SIG-M5 treated with dmso at 0.1 percent for 504 hours (cell line): Measurements from ENCODE around the gene DNAJC12.
"Not testable (repeated sequence)": the region's sequence is repeated elsewhere in the genome, so short reads cannot be mapped to it uniquely, and the experiment has no call there.

ENCODE experiments used
- DNase-seq: peaks from one replicate; lab custom pipeline; 2025; ENCODE audit not compliant: unreplicated experiment; lab: John Stamatoyannopoulos, UW

DNAJC12 gene

DNA sequence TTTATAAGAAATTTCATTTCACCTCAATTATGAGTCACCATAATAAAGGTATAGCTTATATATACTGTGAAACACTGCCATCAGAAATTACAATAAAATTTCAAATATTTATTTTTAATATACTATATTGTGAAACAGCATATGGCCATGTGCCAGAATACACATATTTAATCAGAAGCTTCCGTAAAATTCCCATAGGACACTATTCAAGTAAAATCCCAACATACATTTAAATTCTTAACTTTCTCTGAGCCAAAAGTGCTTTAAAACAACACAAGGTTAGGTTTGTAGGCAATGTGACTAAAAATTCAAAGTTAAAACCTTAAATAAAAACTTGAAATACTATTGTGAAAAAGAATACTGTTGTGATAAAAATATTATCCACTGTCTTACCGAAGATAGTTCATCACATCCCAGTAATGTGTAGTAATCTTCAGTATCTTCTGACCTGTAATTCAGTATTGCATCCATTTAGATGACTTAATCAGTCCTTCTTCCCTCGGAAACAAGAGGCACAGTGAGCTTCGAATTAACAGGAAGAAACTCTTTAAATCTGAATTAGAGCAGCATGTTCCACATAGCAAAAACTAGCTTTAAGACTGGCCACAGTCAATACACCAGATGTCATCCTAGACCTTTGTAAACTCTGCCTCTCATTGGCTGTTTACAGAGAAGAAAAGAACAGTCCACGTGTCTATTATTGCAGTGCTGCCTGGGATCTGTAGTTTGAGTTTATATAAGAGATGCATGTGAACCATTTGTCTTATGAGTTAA lies at the start of gene DNAJC12:
Gene DNAJC12, minus strand, starts transcription at position 648 of the 774 bp plus-strand sequence. Its CDS starts 177 bp downstream, at position 471.
- DNase-seq, result peak; percentile 89

DNA sequence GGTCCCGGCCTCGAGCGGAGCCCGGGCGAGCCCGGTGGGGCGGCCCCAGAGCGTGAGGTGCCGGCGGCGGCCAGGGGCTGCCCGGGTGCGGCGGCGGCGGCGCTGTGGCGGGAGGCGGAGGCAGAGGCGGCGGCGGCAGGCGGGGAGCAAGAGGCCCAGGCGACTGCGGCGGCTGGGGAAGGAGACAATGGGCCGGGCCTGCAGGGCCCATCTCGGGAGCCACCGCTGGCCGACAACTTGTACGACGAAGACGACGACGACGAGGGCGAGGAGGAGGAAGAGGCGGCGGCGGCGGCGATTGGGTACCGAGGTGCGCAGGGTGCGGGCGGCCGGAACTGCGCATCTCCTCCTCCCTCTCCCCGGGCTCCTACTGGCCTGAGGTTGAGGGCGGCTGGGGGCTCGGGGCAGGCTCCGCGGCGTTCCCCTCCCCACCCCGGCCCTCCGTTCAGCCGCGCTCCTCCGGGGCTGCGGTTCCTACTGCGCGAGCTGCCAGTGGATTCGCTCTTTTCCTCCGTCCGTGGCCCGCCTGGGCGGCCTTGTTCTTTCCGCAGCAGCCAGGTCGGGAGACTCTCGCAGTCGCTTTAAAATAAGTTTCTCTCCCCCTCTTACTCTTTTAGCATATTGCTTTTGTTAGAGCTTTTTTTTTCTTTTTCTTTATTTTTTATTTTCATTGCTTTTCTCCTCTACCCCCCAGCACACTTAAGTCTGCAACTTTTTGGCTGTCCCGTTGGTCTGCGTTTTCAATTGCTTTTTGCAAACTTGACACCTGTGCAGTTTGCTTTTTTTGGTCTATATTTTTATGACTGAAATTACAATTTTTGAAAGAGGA lies 47.1 kb upstream of the DNAJC12 start:
- DNase-seq, result peak; percentile 72

DNA sequence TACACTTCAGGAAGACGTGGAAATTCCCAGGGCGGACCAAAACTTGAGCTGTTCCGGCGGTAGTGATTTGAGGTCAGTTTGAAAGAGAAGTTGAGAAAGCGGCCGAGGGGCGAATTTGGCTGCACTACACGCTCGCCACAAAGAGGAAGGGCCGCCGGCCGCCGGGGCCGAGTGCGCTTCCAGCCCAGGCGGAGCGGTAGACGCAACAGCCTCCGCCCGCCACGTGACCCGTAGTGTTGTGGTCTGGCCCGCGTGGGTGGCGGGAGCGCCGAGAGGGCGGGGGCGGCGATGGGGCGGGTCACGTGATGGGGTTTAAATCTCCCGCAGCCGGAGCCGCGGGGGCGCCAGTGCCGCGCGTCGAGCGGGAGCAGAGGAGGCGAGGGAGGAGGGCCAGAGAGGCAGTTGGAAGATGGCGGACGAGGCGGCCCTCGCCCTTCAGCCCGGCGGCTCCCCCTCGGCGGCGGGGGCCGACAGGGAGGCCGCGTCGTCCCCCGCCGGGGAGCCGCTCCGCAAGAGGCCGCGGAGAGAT lies 46.4 kb upstream of the DNAJC12 start, which contains the start of gene SIRT1:
Gene SIRT1, plus strand, starts transcription at position 344 of the 529 bp plus-strand sequence. Its CDS starts 66 bp downstream, at position 410.
- peak; percentile 88 for DNase-seq

DNA sequence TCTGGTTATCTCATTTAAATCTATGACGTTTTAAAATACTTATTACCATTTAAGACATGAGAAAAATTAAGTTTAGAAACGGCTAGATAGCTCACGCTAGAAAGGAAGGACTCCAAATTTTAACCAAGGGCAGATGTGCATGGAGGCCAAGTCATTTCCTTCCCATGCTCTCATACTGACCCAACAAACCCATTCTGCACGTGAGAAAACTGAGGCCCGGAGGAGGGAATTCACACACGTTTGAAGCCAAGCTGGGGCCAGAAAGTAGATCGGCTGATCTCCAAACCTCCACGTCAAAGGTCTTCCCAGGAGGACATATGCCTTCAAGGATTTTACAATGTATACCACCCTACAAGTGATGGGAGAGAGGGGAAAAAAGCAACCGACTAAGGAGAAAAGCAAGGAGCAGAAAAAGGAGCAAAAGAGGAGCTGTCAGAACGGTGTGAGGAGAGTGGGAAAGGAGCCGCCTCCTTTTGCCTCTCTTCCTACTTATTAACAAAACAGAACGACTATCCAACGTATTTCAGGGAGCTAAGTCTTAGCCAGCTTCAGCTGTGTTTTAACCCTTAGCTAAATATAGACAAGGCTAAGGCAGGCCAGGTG lies 45.8 kb upstream of the DNAJC12 start:
- no peak for DNase-seq

DNA sequence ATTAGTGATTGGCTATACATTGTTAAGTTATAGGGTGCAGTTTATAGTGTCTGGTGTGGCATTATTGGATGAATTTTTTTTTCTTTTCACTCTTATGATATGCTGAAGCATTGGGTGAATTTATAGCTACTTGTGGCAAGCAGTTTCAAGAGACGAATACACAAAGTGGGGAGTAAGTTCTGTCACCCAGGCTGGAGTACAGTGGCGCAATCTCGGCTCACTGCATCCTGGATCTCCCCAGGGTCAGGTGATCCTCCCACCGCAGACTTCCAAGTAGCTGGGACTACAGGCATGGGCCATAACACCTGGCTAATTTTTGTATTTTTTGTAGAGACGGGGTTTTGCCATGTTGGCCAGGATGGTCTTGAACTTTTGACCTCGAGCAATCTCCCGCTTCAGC lies 40.1 kb upstream of the DNAJC12 start:
- no peak for DNase-seq

DNA sequence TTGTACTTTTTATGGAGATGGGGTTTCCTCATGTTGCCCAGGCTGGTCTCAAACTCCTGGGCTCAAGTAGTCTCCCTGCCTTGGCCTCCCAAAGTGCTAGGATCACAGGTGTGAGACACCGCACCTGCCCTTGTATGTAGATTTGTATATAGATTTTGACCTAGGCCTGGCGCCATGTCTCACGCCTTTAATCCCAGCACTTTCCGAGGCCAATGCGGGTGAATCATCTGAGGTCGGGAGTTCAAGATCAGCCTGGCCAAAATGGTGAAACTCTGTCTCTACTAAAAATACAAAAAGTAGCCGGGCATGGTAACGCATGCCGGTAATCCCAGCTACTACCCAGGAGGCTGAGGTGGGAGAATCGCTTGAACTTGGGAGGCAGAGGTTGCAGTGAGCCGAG lies 39.4 kb upstream of the DNAJC12 start:
- not testable (repeated sequence) for DNase-seq

DNA sequence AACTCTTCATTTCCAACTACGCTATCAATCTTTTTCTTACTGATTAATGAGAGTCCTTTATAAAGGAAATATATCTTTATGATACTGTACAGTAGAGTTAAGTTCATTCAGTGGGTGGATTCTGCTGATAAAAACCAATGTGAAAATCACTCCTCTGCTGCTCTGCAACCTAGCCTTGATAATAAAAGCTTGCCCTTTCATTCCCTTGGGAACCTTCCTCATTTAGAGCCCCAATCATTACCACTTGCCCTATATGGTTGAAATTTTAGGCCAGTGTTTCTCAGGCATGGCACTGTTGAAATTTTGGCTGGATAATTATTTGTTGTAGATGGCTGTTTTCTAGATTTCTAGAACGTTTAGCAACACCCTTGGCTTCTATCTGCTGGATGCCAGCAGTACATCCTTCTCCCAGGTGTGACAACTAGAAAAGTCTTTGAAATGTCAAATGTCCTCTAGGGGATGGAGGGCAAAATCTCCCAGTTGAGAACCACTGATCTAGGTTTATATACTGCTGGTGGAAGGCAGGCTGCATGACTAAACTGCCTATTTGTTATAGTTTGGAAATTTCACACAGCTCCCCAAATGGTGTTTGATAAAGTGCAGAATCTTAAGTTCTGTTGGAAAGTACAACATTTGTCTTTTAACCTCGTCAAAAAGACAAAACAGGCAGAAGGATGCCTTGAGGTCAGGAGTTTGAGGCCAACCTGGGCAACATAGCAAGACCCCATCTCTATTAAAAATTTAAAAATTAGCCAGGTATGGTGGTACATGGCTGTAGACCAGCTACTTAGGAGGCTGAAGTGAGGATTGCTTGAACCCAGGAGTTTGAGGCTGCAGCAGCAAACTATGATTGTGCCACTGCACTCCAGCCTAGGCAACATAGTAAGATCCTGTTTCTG lies 37.6 kb upstream of the DNAJC12 start:
- no peak for DNase-seq

DNA sequence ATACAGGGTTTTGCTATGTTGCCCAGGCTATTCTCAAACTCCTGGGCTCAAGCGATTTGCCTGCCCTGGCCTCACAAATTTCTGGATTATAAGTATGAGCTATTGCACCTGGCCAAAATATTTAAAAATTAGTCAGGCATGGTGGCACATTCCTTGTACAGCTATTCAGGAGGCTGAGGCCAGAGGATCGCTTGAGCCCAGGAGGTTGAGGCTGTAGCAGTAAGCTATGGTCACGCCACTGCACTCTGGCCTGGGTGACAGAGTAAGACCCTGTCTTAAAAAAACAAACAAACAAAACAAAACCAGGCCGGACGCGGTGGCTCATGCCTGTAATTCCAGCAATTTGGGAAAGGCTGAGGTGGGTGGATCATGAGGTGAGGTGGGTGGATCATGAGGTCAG lies 32.0 kb upstream of the DNAJC12 start:
- DNase-seq, result no peak

DNA sequence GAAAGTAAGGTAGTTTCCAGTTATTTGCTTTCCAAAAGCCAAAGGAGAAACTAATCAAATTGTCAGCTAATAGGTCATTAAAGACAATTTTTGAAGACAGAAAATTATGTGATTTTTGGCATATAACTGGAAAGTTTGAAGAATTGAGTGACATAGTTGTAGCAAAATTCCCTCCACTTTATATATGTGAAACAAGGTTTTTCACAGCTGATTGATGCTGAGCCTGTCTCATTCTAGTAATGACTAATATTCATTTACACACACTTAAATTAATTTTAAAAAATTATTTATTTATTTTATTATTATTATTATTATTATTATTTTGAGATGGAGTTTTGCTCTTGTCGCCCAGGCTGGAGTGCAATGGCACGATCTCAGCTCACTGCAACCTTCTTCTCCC lies 30.1 kb upstream of the DNAJC12 start:
- no peak for DNase-seq

DNA sequence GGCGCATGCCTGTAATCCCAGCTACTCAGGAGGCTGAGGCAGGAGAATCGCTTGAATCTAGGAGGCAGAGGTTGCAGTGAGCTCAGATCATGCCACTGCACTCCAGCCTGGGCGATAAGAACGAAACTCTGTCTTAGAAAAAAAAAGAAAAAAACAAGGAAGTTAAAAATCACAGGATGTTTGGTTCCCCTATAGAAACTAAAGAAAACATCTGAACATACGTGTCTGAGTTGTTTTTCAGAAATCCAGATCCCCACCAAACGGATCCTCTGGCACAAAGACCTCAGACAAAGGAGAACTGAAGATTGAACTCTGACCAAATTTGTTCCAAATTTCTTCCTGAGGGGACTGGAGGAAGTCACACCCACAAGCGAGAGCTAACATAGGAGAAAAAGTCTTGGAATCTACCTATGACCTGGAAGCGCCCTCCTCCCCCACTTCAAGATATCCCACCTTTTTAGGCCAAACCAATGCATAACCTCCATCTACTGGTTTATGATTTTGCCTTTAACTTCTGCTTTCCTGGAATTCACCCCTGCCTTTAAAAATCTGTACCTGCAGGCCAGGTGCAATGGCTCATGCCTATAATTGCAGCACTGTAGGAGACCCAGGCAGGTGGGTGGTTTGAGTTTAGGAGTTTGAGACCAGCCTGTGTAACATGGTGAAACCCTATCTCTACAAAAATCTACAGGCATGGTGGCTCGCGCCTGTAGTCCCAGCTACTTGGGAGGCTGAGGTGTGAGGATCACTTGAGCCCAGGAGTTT lies 26.8 kb upstream of the DNAJC12 start:
- peak; percentile 28 for DNase-seq

DNA sequence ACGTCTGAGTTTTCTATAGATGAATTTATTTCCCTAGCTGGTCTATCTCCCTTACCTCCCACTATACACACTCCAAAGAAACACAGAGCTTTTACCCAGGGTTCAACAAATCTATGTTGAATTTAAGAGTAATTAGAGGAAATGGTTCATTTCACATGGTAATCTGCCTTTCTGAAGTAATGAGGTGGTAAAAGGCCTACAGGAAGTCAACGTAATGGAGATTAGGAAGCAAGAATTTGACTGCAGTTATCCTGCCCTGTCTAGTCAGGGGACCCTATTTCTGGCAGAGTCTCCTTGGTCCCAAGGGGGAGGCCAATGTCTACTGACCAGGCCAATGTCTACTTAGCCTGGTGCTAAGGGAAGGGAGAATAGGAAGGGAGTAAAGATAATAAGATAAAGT lies 25.1 kb upstream of the DNAJC12 start:
- no peak for DNase-seq

DNA sequence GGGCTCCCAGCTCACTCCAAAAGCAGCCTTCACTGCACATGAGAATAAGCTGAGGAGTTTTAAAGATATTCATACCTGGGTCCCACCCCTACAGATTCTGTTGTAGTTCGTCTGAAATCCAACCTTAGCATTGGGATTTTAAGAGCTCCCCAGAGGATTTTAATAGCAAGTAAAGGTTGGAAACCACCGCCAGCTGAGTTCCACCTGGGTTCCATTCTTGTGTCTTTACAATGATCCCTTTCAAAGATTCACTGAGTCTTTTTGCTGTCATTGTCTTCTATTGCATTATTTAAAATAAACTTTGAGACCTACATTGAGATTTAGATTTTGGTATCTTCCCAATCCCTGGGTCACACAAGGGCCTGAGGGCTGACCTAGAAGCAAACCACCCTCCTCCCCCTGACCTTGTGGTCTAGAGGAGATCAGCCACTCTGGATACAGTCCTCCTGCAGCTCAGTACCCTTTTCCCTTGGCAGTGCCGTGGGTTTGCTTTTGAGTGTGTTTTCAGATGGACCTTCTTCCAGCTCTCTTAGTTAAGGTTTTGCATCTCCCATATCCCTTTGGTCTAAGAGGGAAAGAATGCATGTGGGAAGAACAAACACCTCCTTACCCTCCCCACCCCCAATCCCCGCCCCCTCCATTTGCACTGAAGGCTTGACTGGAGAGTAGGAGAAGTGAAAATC lies 23.9 kb upstream of the DNAJC12 start:
- no peak for DNase-seq

DNA sequence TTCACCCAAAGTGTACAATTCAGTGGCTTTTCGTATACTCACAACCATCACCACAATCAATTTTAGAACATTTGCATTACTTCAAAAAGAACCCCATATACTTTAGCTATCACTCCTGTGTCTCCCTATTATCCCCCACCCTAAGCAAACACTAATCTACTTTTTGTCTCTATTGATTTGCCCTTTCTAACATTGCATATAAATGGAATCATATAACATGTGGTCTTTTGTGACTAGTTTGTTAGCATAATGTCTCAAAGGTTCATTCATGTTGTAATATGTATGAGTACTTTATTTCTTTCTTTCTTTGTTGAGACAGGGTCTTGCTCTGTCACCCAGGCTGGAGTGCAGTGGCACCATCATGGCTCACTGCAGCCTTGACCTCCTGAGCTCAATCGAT lies 21.0 kb upstream of the DNAJC12 start:
- no peak for DNase-seq

DNA sequence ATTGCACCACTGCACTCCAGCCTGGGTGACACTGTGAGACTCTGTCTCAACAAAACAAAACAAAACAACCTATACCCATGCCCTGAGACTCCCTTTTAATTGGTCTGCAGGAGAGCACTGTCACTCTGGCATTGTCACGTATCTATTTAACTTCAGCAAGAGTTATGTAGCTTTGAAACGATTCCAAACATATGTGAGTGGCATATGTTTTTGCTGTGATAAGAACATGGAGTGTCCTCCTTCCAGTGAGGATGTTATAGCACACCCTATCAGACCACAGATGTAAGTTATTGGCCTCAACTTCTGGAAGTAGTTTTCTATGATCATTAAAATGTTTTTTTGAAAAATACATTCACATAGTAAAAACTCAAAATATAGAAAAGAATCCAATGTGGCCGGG lies 15.5 kb upstream of the DNAJC12 start:
- no peak for DNase-seq

DNA sequence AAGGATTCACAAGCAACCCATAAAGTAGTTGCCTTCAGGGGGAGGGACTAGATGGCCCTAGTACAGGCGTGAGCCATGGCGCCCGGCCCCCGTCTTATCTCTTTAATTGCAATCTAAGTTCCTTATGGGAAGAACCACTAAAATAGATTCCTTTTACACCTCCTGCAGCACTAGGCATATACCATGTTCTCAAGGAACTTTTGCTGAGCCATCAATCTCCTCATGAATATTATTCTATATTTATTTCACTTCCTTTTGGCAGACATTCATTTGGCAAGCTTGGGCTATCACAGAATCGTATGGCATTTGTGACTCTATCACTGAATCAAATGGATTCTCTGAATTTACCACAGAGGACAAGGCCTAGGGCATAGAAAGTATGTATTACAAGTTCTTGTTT lies 14.8 kb upstream of the DNAJC12 start:
- no peak for DNase-seq

DNA sequence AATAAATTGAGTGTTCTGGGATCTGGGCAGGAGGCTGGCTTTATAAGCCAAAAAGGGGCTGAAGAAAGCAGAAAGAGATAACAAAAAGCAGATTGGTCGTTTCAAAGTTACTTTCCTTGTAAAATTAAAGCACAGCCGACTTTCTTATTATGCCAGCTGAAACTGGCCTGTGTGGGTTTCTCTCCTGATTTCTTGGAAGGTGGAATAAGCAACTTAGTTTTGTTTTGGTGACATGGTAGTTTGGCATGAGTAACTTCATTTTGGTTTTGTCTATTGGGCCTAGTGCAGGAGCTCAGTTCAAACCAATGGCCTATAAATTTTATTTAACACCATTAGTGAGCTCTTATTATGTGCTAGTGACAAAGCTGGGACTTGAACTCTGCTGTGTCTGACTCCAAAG lies 13.2 kb upstream of the DNAJC12 start:
- no peak for DNase-seq

DNA sequence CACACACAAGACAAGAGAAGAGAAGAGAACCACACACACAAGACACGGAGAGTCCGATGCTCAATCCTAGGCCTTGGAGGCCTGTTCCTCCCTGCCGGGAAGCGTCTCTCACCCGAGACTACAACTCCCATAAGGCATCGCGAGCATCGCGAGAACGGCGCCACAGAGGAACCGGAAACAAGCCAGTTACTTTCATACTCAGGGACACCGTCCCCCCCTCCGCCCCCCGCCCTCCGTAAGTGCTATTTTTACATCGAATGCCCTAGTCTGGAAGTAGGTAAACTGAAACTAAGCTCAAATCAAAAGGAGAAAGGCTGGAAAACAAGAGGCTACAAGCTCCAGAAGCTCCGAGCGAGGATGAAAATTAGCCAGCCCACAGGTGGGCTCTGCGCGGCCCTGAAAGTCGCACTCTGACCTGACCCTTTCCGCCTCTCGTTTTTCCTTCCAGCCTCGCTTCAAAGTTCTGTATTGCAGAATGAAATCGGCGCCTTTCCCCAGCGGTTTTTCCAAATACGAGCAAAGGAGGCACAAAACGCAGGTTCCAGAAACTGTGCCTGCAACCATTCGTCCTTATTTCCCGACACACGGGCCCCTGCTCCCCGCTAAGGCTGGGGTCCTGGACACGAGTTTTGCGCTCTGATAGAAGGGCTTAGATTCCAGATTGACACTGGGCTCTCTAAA lies 11.5 kb upstream of the DNAJC12 start:
- peak; percentile 86 for DNase-seq

DNA sequence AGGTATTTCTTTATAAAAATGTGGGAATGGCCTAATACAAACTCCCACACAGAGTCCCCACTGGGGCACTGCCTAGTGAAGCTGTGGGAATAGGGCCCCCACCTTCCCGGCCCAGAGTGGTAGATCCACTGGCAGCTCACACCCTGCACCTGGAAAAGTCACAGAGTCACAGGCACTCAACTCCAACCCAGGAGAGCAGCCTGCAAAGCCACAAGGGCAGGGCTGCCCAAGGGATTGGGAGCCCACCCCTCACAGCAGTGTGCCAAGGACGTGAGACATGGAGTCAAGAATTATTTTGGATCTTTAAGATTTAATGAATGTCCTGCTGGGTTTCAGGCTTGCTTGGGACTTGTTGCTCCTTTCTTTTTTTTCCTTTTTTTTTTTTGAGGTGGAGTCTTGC lies 5.3 kb upstream of the DNAJC12 start:
- DNase-seq, result no peak

DNA sequence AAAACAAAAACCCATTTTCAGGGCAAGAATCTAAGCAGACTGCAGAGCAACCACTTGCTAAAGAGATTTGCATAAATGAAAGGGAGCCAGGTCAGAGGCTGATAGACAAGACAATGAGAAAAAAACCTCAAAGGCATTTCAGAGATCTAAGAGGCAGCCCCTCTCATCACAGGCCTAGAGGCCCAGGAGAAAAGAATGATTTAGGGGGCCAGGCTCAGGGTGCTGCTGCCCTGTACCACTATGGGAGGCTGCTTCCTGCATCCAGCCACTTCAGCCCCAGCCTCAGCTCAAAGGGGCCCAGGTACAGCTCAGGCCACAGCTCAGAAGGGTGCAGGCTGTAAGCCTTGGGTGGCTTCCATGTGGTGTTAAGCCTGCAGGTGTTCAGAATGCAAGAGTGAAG lies 3.7 kb upstream of the DNAJC12 start:
- no peak for DNase-seq
